ENCODE measurements around the gene NGB.
"Not testable (repeated sequence)": the region's sequence is repeated elsewhere in the genome, so short reads cannot be mapped to it uniquely, and the experiment has no call there.

The NGB gene

GRCh38 chr14:77299771-77300170 lies 28.8 kb upstream of the NGB start:
- H3K27ac ChIP-seq (ENCODE audit: low read depth in 2 of 2, low read length in 2 of 2) = peak overlapping the region; percentile 74 to 84
- peaks cover 9 to 16% of the 10 kb centered on the region in 2 donors for H3K36me3 ChIP-seq (ENCODE audit: control insufficient read depth in 2 of 2, insufficient read depth in 2 of 2, low read length in 2 of 2)

DNA sequence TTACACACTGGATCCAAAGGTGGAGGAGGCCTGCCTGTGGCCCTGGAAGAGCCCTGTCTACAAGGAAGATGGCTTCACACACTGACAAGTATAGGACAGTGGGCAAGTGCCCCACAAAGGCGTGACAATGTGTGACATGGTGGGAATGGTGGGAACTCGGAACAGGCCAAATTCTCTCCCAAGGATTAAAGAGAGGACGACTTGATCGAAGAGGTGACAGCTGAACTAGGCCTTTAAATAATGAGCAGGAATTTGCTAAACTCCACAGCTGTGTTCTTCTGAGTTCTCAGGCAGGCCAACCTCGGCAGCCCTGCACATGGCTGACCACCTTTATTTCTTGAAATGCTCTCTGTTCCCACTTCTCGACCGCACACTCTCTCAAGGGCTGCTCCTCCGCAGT lies 25.9 kb upstream of the NGB start:
- Histone ChIP-seq H3K4me3 (ENCODE audit: low read length in 2 of 2) (no peak overlapping the region), H3K9me3 (ENCODE audit: control insufficient read depth in 2 of 2, low read length in 2 of 2) (no peaks in the 10 kb centered on the region), H3K36me3 (ENCODE audit: control insufficient read depth in 2 of 2, insufficient read depth in 2 of 2, low read length in 2 of 2) (peaks cover 9 to 16% of the 10 kb centered on the region in 2 donors), H3K27ac (ENCODE audit: low read depth in 2 of 2, low read length in 2 of 2) (no peak overlapping the region), H3K4me1 (ENCODE audit: control insufficient read depth in 2 of 2, insufficient read depth in 2 of 2, low read length in 2 of 2) (peaks cover 10 to 21% of the 10 kb centered on the region in 2 donors), H3K27me3 (ENCODE audit: control insufficient read depth in 2 of 2, insufficient read depth in 2 of 2, low read length in 2 of 2) (no peaks in the 10 kb centered on the region), H3K9ac (ENCODE audit: low read depth in 1 of 2, low read length in 2 of 2) (no peak overlapping the region)

More at GRCh38 chr14:77299771-77300170, 28.8 kb upstream of the NGB start:
- no peaks in the 10 kb centered on the region for H3K27me3 ChIP-seq (ENCODE audit: control insufficient read depth in 2 of 2, insufficient read depth in 2 of 2, low read length in 2 of 2)
- H3K9me3 ChIP-seq (ENCODE audit: control insufficient read depth in 2 of 2, low read length in 2 of 2) = no peaks in the 10 kb centered on the region
- no peak overlapping the region for H3K9ac ChIP-seq (ENCODE audit: low read depth in 1 of 2, low read length in 2 of 2)
- H3K4me3 ChIP-seq (ENCODE audit: low read length in 2 of 2) = no peak overlapping the region
- peaks cover 10 to 27% of the 10 kb centered on the region in 2 donors for H3K4me1 ChIP-seq (ENCODE audit: control insufficient read depth in 2 of 2, insufficient read depth in 2 of 2, low read length in 2 of 2)

- Histone ChIP-seq H3K27me3 (ENCODE audit: control insufficient read depth in 2 of 2, insufficient read depth in 2 of 2, low read length in 2 of 2) (no peaks in the 10 kb centered on the region), H3K27ac (ENCODE audit: low read depth in 2 of 2, low read length in 2 of 2) (no peak overlapping the region), H3K36me3 (ENCODE audit: control insufficient read depth in 2 of 2, insufficient read depth in 2 of 2, low read length in 2 of 2) (peaks cover 9 to 16% of the 10 kb centered on the region in 2 donors), H3K9me3 (ENCODE audit: control insufficient read depth in 2 of 2, low read length in 2 of 2) (no peaks in the 10 kb centered on the region), H3K9ac (ENCODE audit: low read depth in 1 of 2, low read length in 2 of 2) (no peak overlapping the region), H3K4me1 (ENCODE audit: control insufficient read depth in 2 of 2, insufficient read depth in 2 of 2, low read length in 2 of 2) (peaks cover 6 to 16% of the 10 kb centered on the region in 2 donors), H3K4me3 (ENCODE audit: low read length in 2 of 2) (no peak overlapping the region)
These were observed 25.1 kb upstream of the NGB start for GRCh38 chr14:77296155-77296554.

DNA sequence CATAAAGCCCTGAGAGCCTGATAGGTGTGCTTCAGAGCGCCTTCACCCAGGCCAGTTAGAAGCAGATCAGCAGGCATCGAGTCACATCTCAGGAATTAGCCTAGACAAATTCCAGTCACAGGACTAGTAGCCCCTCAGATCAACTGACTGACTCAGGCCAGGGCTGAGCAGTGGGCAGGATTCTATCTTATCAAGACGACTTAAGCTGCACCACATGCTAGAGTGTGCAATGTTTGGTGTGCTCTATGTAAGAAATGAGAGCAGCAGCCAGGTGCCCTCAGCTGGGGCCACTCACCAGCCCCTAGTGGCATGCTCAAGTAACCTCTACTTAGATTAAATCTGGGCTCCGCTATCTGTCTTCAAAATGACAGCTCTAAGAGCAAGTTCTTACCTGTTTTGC lies 19.7 kb upstream of the NGB start:
- Histone ChIP-seq H3K27ac (ENCODE audit: low read depth in 2 of 2, low read length in 2 of 2) (no peak overlapping the region), H3K9me3 (ENCODE audit: control insufficient read depth in 2 of 2, low read length in 2 of 2) (no peaks in the 10 kb centered on the region), H3K4me1 (ENCODE audit: control insufficient read depth in 2 of 2, insufficient read depth in 2 of 2, low read length in 2 of 2) (no peaks in the 10 kb centered on the region), H3K36me3 (ENCODE audit: control insufficient read depth in 2 of 2, insufficient read depth in 2 of 2, low read length in 2 of 2) (peaks cover 4 to 13% of the 10 kb centered on the region in 2 donors), H3K27me3 (ENCODE audit: control insufficient read depth in 2 of 2, insufficient read depth in 2 of 2, low read length in 2 of 2) (no peaks in the 10 kb centered on the region), H3K9ac (ENCODE audit: low read depth in 1 of 2, low read length in 2 of 2) (no peak overlapping the region), H3K4me3 (ENCODE audit: low read length in 2 of 2) (no peak overlapping the region)

DNA sequence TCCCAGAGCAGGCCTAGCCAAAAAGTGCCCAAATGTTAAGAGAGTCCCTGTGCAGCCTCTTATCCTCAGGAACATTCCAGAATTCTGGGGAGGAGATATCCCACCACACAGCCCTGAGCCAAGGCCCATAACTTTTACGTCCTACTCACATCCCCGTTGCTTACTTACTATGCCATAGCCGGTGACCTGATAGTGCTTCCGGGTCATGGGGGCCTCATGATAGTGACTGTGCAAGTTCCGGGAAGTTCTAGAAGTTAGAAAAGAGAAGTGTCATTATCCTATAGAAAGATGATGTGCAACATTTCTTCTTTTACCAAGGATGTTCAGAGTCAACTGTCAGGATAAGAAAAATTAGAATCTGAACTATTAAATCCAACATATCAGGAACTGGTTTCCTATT lies 15.6 kb upstream of the NGB start:
- H3K36me3 ChIP-seq (ENCODE audit: control insufficient read depth in 2 of 2, insufficient read depth in 2 of 2, low read length in 2 of 2) = peaks cover 23 to 32% of the 10 kb centered on the region in 2 donors
- no peaks in the 10 kb centered on the region for H3K27me3 ChIP-seq (ENCODE audit: control insufficient read depth in 2 of 2, insufficient read depth in 2 of 2, low read length in 2 of 2)
- no peak overlapping the region for H3K4me3 ChIP-seq (ENCODE audit: low read length in 2 of 2)
- H3K9me3 ChIP-seq (ENCODE audit: control insufficient read depth in 2 of 2, low read length in 2 of 2) = no peaks in the 10 kb centered on the region
- no peaks in the 10 kb centered on the region for H3K4me1 ChIP-seq (ENCODE audit: control insufficient read depth in 2 of 2, insufficient read depth in 2 of 2, low read length in 2 of 2)
- H3K9ac ChIP-seq (ENCODE audit: low read depth in 1 of 2, low read length in 2 of 2) = no peak overlapping the region
- no peak overlapping the region for H3K27ac ChIP-seq (ENCODE audit: low read depth in 2 of 2, low read length in 2 of 2)

DNA sequence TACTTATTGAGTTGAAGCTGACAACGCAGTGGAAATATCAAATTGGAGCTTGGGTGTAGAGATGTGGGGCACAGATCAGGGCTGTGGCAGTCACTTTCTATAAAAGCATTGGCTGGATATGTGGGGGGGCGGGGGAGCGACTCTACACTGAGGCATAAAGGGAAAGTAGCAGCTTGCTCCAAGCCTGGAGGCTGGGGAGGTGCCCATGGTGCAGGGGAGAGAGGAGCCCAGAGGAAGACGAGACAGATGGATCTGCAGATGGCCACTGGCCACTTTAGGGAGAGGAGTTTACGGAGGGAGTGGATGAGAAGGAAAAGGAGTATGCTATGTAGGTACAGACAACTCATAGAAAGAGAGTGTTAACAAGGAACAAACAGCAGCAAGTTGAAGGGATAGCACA lies 13.5 kb upstream of the NGB start:
- H3K9me3 ChIP-seq (ENCODE audit: control insufficient read depth in 2 of 2, low read length in 2 of 2) = no peaks in the 10 kb centered on the region
- H3K27me3 ChIP-seq (ENCODE audit: control insufficient read depth in 2 of 2, insufficient read depth in 2 of 2, low read length in 2 of 2) = no peaks in the 10 kb centered on the region
- H3K27ac ChIP-seq (ENCODE audit: low read depth in 2 of 2, low read length in 2 of 2) = no peak overlapping the region
- no peak overlapping the region for H3K4me3 ChIP-seq (ENCODE audit: low read length in 2 of 2)
- H3K4me1 ChIP-seq (ENCODE audit: control insufficient read depth in 2 of 2, insufficient read depth in 2 of 2, low read length in 2 of 2) = no peaks in the 10 kb centered on the region
- peaks cover 27 to 31% of the 10 kb centered on the region in 2 donors for H3K36me3 ChIP-seq (ENCODE audit: control insufficient read depth in 2 of 2, insufficient read depth in 2 of 2, low read length in 2 of 2)
- H3K9ac ChIP-seq (ENCODE audit: low read depth in 1 of 2, low read length in 2 of 2) = no peak overlapping the region

- peaks cover 30 to 31% of the 10 kb centered on the region in 2 donors for H3K36me3 ChIP-seq (ENCODE audit: control insufficient read depth in 2 of 2, insufficient read depth in 2 of 2, low read length in 2 of 2)
- no peak overlapping the region for H3K4me3 ChIP-seq (ENCODE audit: low read length in 2 of 2)
- H3K27me3 ChIP-seq (ENCODE audit: control insufficient read depth in 2 of 2, insufficient read depth in 2 of 2, low read length in 2 of 2) = no peaks in the 10 kb centered on the region
- no peaks in the 10 kb centered on the region for H3K9me3 ChIP-seq (ENCODE audit: control insufficient read depth in 2 of 2, low read length in 2 of 2)
- H3K9ac ChIP-seq (ENCODE audit: low read depth in 1 of 2, low read length in 2 of 2) = no peak overlapping the region
- no peak overlapping the region for H3K27ac ChIP-seq (ENCODE audit: low read depth in 2 of 2, low read length in 2 of 2)
- no peaks in the 10 kb centered on the region for H3K4me1 ChIP-seq (ENCODE audit: control insufficient read depth in 2 of 2, insufficient read depth in 2 of 2, low read length in 2 of 2)
These were observed 13.1 kb upstream of the NGB start for GRCh38 chr14:77284066-77284465.

- H3K27me3 ChIP-seq (ENCODE audit: control insufficient read depth in 2 of 2, insufficient read depth in 2 of 2, low read length in 2 of 2) = no peaks in the 10 kb centered on the region
- no peak overlapping the region for H3K4me3 ChIP-seq (ENCODE audit: low read length in 2 of 2)
- no peak overlapping the region for H3K9ac ChIP-seq (ENCODE audit: low read depth in 1 of 2, low read length in 2 of 2)
- no peak overlapping the region for H3K27ac ChIP-seq (ENCODE audit: low read depth in 2 of 2, low read length in 2 of 2)
- no peaks in the 10 kb centered on the region for H3K9me3 ChIP-seq (ENCODE audit: control insufficient read depth in 2 of 2, low read length in 2 of 2)
- peaks cover 31 to 32% of the 10 kb centered on the region in 2 donors for H3K36me3 ChIP-seq (ENCODE audit: control insufficient read depth in 2 of 2, insufficient read depth in 2 of 2, low read length in 2 of 2)
- H3K4me1 ChIP-seq (ENCODE audit: control insufficient read depth in 2 of 2, insufficient read depth in 2 of 2, low read length in 2 of 2) = no peaks in the 10 kb centered on the region
These were observed 10.9 kb upstream of the NGB start for GRCh38 chr14:77281852-77282410.

GRCh38 chr14:77280921-77281320 lies 9.9 kb upstream of the NGB start:
- not testable (repeated sequence) for H3K9me3 ChIP-seq (ENCODE audit: control insufficient read depth in 2 of 2, low read length in 2 of 2)

GRCh38 chr14:77279719-77280118 lies 8.7 kb upstream of the NGB start:
- Histone ChIP-seq H3K4me3 (ENCODE audit: low read length in 2 of 2) (no peak overlapping the region), H3K36me3 (ENCODE audit: control insufficient read depth in 2 of 2, insufficient read depth in 2 of 2, low read length in 2 of 2) (peaks cover 17 to 21% of the 10 kb centered on the region in 2 donors), H3K9ac (ENCODE audit: low read depth in 1 of 2, low read length in 2 of 2) (no peak overlapping the region), H3K27ac (ENCODE audit: low read depth in 2 of 2, low read length in 2 of 2) (no peak overlapping the region), H3K9me3 (ENCODE audit: control insufficient read depth in 2 of 2, low read length in 2 of 2) (no peaks in the 10 kb centered on the region), H3K27me3 (ENCODE audit: control insufficient read depth in 2 of 2, insufficient read depth in 2 of 2, low read length in 2 of 2) (no peaks in the 10 kb centered on the region), H3K4me1 (ENCODE audit: control insufficient read depth in 2 of 2, insufficient read depth in 2 of 2, low read length in 2 of 2) (no peaks in the 10 kb centered on the region)

More at GRCh38 chr14:77280921-77281320, 9.9 kb upstream of the NGB start:
- not testable (repeated sequence) for H3K4me3 ChIP-seq (ENCODE audit: low read length in 2 of 2); H3K27ac ChIP-seq (ENCODE audit: low read depth in 2 of 2, low read length in 2 of 2); H3K9ac ChIP-seq (ENCODE audit: low read depth in 1 of 2, low read length in 2 of 2); H3K4me1 ChIP-seq (ENCODE audit: control insufficient read depth in 2 of 2, insufficient read depth in 2 of 2, low read length in 2 of 2); H3K27me3 ChIP-seq (ENCODE audit: control insufficient read depth in 2 of 2, insufficient read depth in 2 of 2, low read length in 2 of 2)
- peaks cover 28 to 29% of the 10 kb centered on the region in 2 donors for H3K36me3 ChIP-seq (ENCODE audit: control insufficient read depth in 2 of 2, insufficient read depth in 2 of 2, low read length in 2 of 2)
